CD4-positive, alpha-beta T cell (primary cell): ENCODE measurements around the gene RNF121. TPM values are rescaled to one million over a fixed set of nuclear protein-coding genes. Genes with fewer than 3 reads are reported as not detected.

Experiments
- ATAC-seq: fragments of 200-7000 bp; cut with Tn5 transposase; one replicate; pipeline ENCODE4 v1.10.0; 2022; ENCODE audit warnings: mild to moderate bottlenecking; ENCODE audit not compliant: poor library complexity
- CTCF ChIA-PET: fragments of 350-600 bp; sonication (Branson Sonifier 250); formaldehyde crosslinking; loops from one replicate; lab custom pipeline; 2021; ENCODE audit warnings: antibody characterized with exemption, inconsistent platforms; lab: Charles Lee
- POLR2A ChIA-PET: fragments of 350-600 bp; sonication (Branson Sonifier 250); formaldehyde crosslinking; loops from one replicate; lab custom pipeline; 2021; ENCODE audit warnings: antibody characterized with exemption, inconsistent platforms; lab: Charles Lee
- DNase-seq, 14 experiments: peaks; one replicate each; pipeline ENCODE4 v3.0.0-alpha.2; 2013 to 2020; ENCODE audit warnings: mixed read lengths in 2 of 14
- H3K27ac ChIP-seq, 2 donors: one replicate each; pipeline versions ENCODE4 v1.5.1 to v1.7.0; 2013; ENCODE audit warnings: low read length in 2 of 2, low read depth in 1 of 2, mild to moderate bottlenecking in 1 of 2
- H3K27me3 ChIP-seq, 2 experiments: 1 replicate in 1 of 2; 2 replicates in 1 of 2; pipeline versions ENCODE4 v1.6.1 to v1.7.0; 2013; ENCODE audit warnings: low read length in 2 of 2, control low read depth in 1 of 2, mild to moderate bottlenecking in 1 of 2, moderate library complexity in 1 of 2; ENCODE audit not compliant: insufficient read depth in 2 of 2, control insufficient read depth in 1 of 2
- H3K36me3 ChIP-seq: one replicate; pipeline ENCODE4 v1.6.1; 2013; ENCODE audit warnings: low read length, control low read depth; ENCODE audit not compliant: insufficient read depth
- H3K4me1 ChIP-seq: one replicate; pipeline ENCODE4 v1.6.1; 2013; ENCODE audit warnings: low read length, control low read depth; ENCODE audit not compliant: insufficient read depth
- H3K4me3 ChIP-seq: one replicate; pipeline ENCODE4 v1.5.1; 2013; ENCODE audit warnings: mild to moderate bottlenecking, low read length, moderate library complexity
- H3K9me3 ChIP-seq, 2 experiments: 1 replicate in 1 of 2; 2 replicates in 1 of 2; pipeline versions ENCODE4 v1.6.1 to v1.7.0; 2013; ENCODE audit warnings: low read length in 2 of 2, mild to moderate bottlenecking in 2 of 2, control low read depth in 1 of 2, moderate library complexity in 1 of 2; ENCODE audit not compliant: control insufficient read depth in 1 of 2, insufficient read depth in 1 of 2
- H3K27ac Mint-ChIP-seq: one replicate; pipeline ENCODE4 v1.8.0; 2020; ENCODE audit warnings: mixed read lengths
- H3K27me3 Mint-ChIP-seq: one replicate; pipeline ENCODE4 v1.8.0; 2021; ENCODE audit warnings: mixed read lengths
- H3K36me3 Mint-ChIP-seq: one replicate; pipeline ENCODE4 v1.8.0; 2021; ENCODE audit warnings: low read depth, mixed read lengths
- H3K4me1 Mint-ChIP-seq: one replicate; pipeline ENCODE4 v1.8.0; 2021; ENCODE audit warnings: low read depth, mixed read lengths
- H3K4me3 Mint-ChIP-seq: one replicate; pipeline ENCODE4 v1.8.0; 2020; ENCODE audit warnings: mild to moderate bottlenecking, mixed read lengths
- H3K9me3 Mint-ChIP-seq: one replicate; pipeline ENCODE4 v1.8.0; 2020; ENCODE audit warnings: mixed read lengths
- CTCF ChIP-seq: fragments of 200-600 bp; IDR thresholded peaks from one replicate; pipeline ENCODE4 v1.8.0; 2022; ENCODE audit warnings: antibody characterized with exemption, mild to moderate bottlenecking
- intact Hi-C, 2 experiments: fragments of 100-400 bp; cut with DNase I in 1 of 2; cut with micrococcal nuclease in 1 of 2; formaldehyde crosslinking; loops; one replicate each; pipeline versions ENCODE4 v1.15.1 to v1.9.0; 2023 to 2025; cut with DNase I, micrococcal nuclease
- total RNA-seq, 174 experiments: library from RNA in 2 of 174; stranded (reverse) in 2 of 174; gene quantifications; one replicate each; pipeline ENCODE4 v1.2.3 and lab custom pipeline; 2021 to 2026

The RNF121 gene
- total RNA-seq, 2 experiments from 2014 or later, result 10.1 to 10.4 TPM

- no peaks in the 10 kb centered on the region for H3K27me3 Mint-ChIP-seq
- no peak overlapping the region for H3K4me3 ChIP-seq
- H3K4me3 Mint-ChIP-seq, result no peak overlapping the region
- ATAC-seq (no peak), DNase-seq (no peak)
- no peak for TF ChIP-seq CTCF
- no peak overlapping the region for H3K27ac ChIP-seq
- no peaks in the 10 kb centered on the region for H3K9me3 ChIP-seq
- no peaks in the 10 kb centered on the region for H3K4me1 Mint-ChIP-seq
- H3K27me3 ChIP-seq, result no peaks in the 10 kb centered on the region
- H3K36me3 Mint-ChIP-seq, result peaks cover 47% of the 10 kb centered on the region
- H3K36me3 ChIP-seq, result peaks cover 16% of the 10 kb centered on the region
- CTCF ChIA-PET, result no interaction called here
- H3K27ac Mint-ChIP-seq, result no peak overlapping the region
- no peaks in the 10 kb centered on the region for H3K9me3 Mint-ChIP-seq
- H3K4me1 ChIP-seq, result no peaks in the 10 kb centered on the region
- POLR2A ChIA-PET, result no interaction called here
- intact Hi-C loops, result loop anchor here (5.0 kb wide), 1 partner anchor 453 kb away; the partner anchor contains the start of gene CLPB (in 2 of the 2)
Measured at GRCh38 chr11:71979602-71980001, 50.8 kb downstream of the RNF121 start.

- no peak for TF ChIP-seq CTCF
- Histone ChIP-seq H3K4me3 (no peak overlapping the region), H3K4me1 (no peaks in the 10 kb centered on the region), H3K9me3 (no peaks in the 10 kb centered on the region), H3K36me3 (peaks cover 24% of the 10 kb centered on the region), H3K27ac (no peak overlapping the region), H3K27me3 (no peaks in the 10 kb centered on the region)
- Mint-ChIP-seq H3K27me3 (no peaks in the 10 kb centered on the region), H3K9me3 (no peaks in the 10 kb centered on the region), H3K4me1 (no peaks in the 10 kb centered on the region), H3K36me3 (peaks cover 56% of the 10 kb centered on the region), H3K4me3 (no peak overlapping the region), H3K27ac (no peak overlapping the region)
- intact Hi-C loops, result no loop called here
- no peak for DNase-seq
- no peak for ATAC-seq
- ChIA-PET CTCF (interaction anchor here (1.8 kb wide), 1 partner anchor 9 kb away, joined by 5 read pairs; no protein-coding TSS in a partner anchor), POLR2A (no interaction called here)
Measured at GRCh38 chr11:71986131-71986530, 57.3 kb downstream of the RNF121 start.

- H3K27me3 ChIP-seq, result no peaks in the 10 kb centered on the region
- no peaks in the 10 kb centered on the region for H3K4me1 ChIP-seq
- ChIA-PET CTCF (interaction anchor here (1.8 kb wide), 1 partner anchor 10 kb away, joined by 5 read pairs; no protein-coding TSS in a partner anchor), POLR2A (no interaction called here)
- Mint-ChIP-seq H3K27me3 (no peaks in the 10 kb centered on the region), H3K27ac (no peak overlapping the region), H3K4me3 (no peak overlapping the region), H3K4me1 (no peaks in the 10 kb centered on the region), H3K36me3 (peaks cover 52% of the 10 kb centered on the region), H3K9me3 (no peaks in the 10 kb centered on the region)
- no peak for TF ChIP-seq CTCF
- no peaks in the 10 kb centered on the region for H3K9me3 ChIP-seq
- intact Hi-C loops, result no loop called here
- H3K36me3 ChIP-seq, result peaks cover 25% of the 10 kb centered on the region
- H3K27ac ChIP-seq, result no peak overlapping the region
- ATAC-seq (no peak), DNase-seq (no peak)
- no peak overlapping the region for H3K4me3 ChIP-seq
Measured at GRCh38 chr11:71987521-71987920, 58.7 kb downstream of the RNF121 start.
